ENCODE measurements around the gene CLIC1.

GRCh38 chr6:31765559-31765909, 29.2 kb upstream of the CLIC1 start:
- TF ChIP-seq CTCF (conservative IDR thresholded peaks at IDR 0.05; ENCODE audit: low read length) (no peak), EZH2phosphoT487 (IDR thresholded peaks at IDR 0.05; ENCODE audit: borderline replicate concordance, low read depth, low read length) (no peak)

All from OCI-LY7 (cell line).